Keratinocyte (primary cell): ENCODE results near the gene EMX1. TPM values are rescaled to one million over a fixed set of nuclear protein-coding genes. Genes with fewer than 3 reads are reported as not detected.

Source experiments
- DNase-seq: peaks from one replicate; pipeline ENCODE4 v3.0.0-alpha.2; 2011; ENCODE audit warnings: low read depth, missing footprints, low spot score
- FAIRE-seq: peaks from 2 replicates; lab custom pipeline; 2011; peaks lifted over from hg19 to GRCh38; lab: Jason Lieb, UNC
- H2AFZ ChIP-seq: 2 replicates; pipeline ENCODE4 v1.6.0; 2012; ENCODE audit warnings: low read length, control low read depth, inconsistent platforms; ENCODE audit not compliant: control insufficient read depth
- H3K27ac ChIP-seq: 2 replicates; pipeline ENCODE4 v1.5.1; 2011; ENCODE audit warnings: low read length; ENCODE audit not compliant: control insufficient read depth, insufficient read depth
- H3K27me3 ChIP-seq: 3 replicates; pipeline ENCODE4 v1.6.0; 2011; ENCODE audit warnings: low read length; ENCODE audit not compliant: control insufficient read depth, insufficient read depth; ENCODE audit errors: extremely low read depth
- H3K36me3 ChIP-seq, 2 experiments: 2 replicates in 1 of 2; 3 replicates in 1 of 2; pipeline ENCODE4 v1.5.1; 2011; ENCODE audit warnings: low read length in 2 of 2, mild to moderate bottlenecking in 1 of 2; ENCODE audit not compliant: control insufficient read depth in 2 of 2, insufficient read depth in 2 of 2; ENCODE audit errors: extremely low read depth in 1 of 2
- H3K4me1 ChIP-seq: 3 replicates; pipeline ENCODE4 v1.5.1; 2011; ENCODE audit warnings: low read length; ENCODE audit not compliant: control insufficient read depth, insufficient read depth; ENCODE audit errors: extremely low read depth
- H3K4me2 ChIP-seq: 3 replicates; pipeline ENCODE4 v1.6.0; 2011; ENCODE audit warnings: low read depth, low read length; ENCODE audit not compliant: control insufficient read depth, insufficient read depth; ENCODE audit errors: extremely low read depth
- H3K4me3 ChIP-seq, 3 experiments: fragments of 200-600 bp in 1 of 3; sonication (generic) in 1 of 3; 2 replicates in 2 of 3; 3 replicates in 1 of 3; pipeline ENCODE4 v1.5.1; 2011 to 2016; ENCODE audit warnings: low read length in 3 of 3, mild to moderate bottlenecking in 3 of 3, control low read depth in 2 of 3, inconsistent platforms in 1 of 3, low read depth in 1 of 3, mixed read lengths in 1 of 3, mixed run types in 1 of 3, moderate library complexity in 1 of 3; ENCODE audit not compliant: control insufficient read depth in 2 of 3, insufficient read depth in 2 of 3; ENCODE audit errors: extremely low read depth in 1 of 3
- H3K79me2 ChIP-seq: 2 replicates; pipeline ENCODE4 v1.6.0; 2012; ENCODE audit warnings: low read length; ENCODE audit not compliant: control insufficient read depth, insufficient read depth
- H3K9ac ChIP-seq: 3 replicates; pipeline ENCODE4 v1.6.0; 2011; ENCODE audit warnings: low read length; ENCODE audit not compliant: control insufficient read depth, insufficient read depth; ENCODE audit errors: extremely low read depth
- H3K9me1 ChIP-seq: 3 replicates; pipeline ENCODE4 v1.6.0; 2011; ENCODE audit warnings: low read length; ENCODE audit not compliant: control insufficient read depth, insufficient read depth; ENCODE audit errors: extremely low read depth
- H3K9me3 ChIP-seq: 2 replicates; pipeline ENCODE4 v1.5.1; 2012; ENCODE audit warnings: low read depth, low read length; ENCODE audit not compliant: control insufficient read depth
- H4K20me1 ChIP-seq: 3 replicates; pipeline ENCODE4 v1.6.0; 2011; ENCODE audit warnings: low read length; ENCODE audit not compliant: control insufficient read depth, insufficient read depth; ENCODE audit errors: extremely low read depth
- EZH2 ChIP-seq: IDR thresholded peaks from one replicate; pipeline ENCODE4 v1.6.1; 2012; ENCODE audit warnings: inconsistent platforms, mild to moderate bottlenecking, low read length, moderate library complexity
- dilution Hi-C: fragments of 300-500 bp; cut with MboI; formaldehyde crosslinking; loops from one replicate; pipeline ENCODE4 v1.7.0; 2020; ENCODE audit warnings: low sequenced_read_pairs; ENCODE audit not compliant: extremely low pct_ligation_motif_present
- polyA plus RNA-seq, 5 experiments: library from polyadenylated mRNA; depleted of rRNA in 3 of 5; stranded (reverse) in 3 of 5; stranded (forward) in 1 of 5; unstranded in 1 of 5; fragments of >200 nt; gene quantifications; 1 replicate in 1 of 5; 2 replicates in 3 of 5; 3 replicates in 1 of 5; pipeline versions ENCODE4 v1.2.1 to v1.2.3, GENCODE V29; 2011 to 2012; ENCODE audit warnings: missing spikeins in 2 of 5, low read depth in 1 of 5, low replicate concordance in 1 of 5
- TF ChIP-seq, protein P1 (sequence below), 3 experiments: IDR thresholded peaks in 1 of 3; conservative IDR thresholded peaks in 1 of 3; optimal IDR thresholded peaks in 1 of 3; 2 replicates in 2 of 3; 3 replicates in 1 of 3; pipeline versions ENCODE3 to v1.5.1; 2011; ENCODE audit warnings: low read length in 3 of 3, mild to moderate bottlenecking in 3 of 3, moderate library complexity in 2 of 3, control low read depth in 1 of 3, inconsistent platforms in 1 of 3; ENCODE audit not compliant: insufficient read depth in 2 of 3; ENCODE audit errors: extremely low read depth in 1 of 3

The EMX1 gene
- polyA plus RNA-seq, 1 donor (not counting 4 experiments of a cell fraction or from before 2014, with no cell fraction given) = not detected

- peak overlapping the region; percentile 54 for H3K4me2 ChIP-seq
Measured at GRCh38 chr2:72920318-72921087, 3.2 kb downstream of the EMX1 start.

GRCh38 chr2:72921088-72921851, 4.0 kb downstream of the EMX1 start:
- dilution Hi-C loops = no loop called here
- TF ChIP-seq EZH2 = no peak
- TF ChIP-seq, protein P1, sequence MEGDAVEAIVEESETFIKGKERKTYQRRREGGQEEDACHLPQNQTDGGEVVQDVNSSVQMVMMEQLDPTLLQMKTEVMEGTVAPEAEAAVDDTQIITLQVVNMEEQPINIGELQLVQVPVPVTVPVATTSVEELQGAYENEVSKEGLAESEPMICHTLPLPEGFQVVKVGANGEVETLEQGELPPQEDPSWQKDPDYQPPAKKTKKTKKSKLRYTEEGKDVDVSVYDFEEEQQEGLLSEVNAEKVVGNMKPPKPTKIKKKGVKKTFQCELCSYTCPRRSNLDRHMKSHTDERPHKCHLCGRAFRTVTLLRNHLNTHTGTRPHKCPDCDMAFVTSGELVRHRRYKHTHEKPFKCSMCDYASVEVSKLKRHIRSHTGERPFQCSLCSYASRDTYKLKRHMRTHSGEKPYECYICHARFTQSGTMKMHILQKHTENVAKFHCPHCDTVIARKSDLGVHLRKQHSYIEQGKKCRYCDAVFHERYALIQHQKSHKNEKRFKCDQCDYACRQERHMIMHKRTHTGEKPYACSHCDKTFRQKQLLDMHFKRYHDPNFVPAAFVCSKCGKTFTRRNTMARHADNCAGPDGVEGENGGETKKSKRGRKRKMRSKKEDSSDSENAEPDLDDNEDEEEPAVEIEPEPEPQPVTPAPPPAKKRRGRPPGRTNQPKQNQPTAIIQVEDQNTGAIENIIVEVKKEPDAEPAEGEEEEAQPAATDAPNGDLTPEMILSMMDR (optimal IDR thresholded peaks at IDR 0.05 in 1 of 3, IDR thresholded peaks at IDR 0.05 in 1 of 3, conservative IDR thresholded peaks at IDR 0.05 in 1 of 3; ENCODE audit: extremely low read depth in 1 of 3, insufficient read depth in 2 of 3, low read length in 3 of 3) = no peak
- Histone ChIP-seq H3K4me2 (no peak overlapping the region), H3K27me3 (peaks cover 95% of the 10 kb centered on the region), H3K27ac (no peak overlapping the region), H3K4me1 (peaks cover 26% of the 10 kb centered on the region), H3K36me3 (no peaks in the 10 kb centered on the region), H3K9me3 (no peaks in the 10 kb centered on the region), H3K9ac (no peak overlapping the region), H3K4me3 (no peak overlapping the region), H3K9me1 (no peaks in the 10 kb centered on the region), H2AFZ (no peak overlapping the region), H4K20me1 (peaks cover 13% of the 10 kb centered on the region), H3K79me2 (no peaks in the 10 kb centered on the region)
- DNase-seq = no peak
- FAIRE-seq = no peak

More at GRCh38 chr2:72920318-72921087, 3.2 kb downstream of the EMX1 start:
- Histone ChIP-seq H3K79me2 (no peaks in the 10 kb centered on the region), H3K4me3 (peak overlapping the region in 1 of 3 experiments; percentile 33), H4K20me1 (peaks cover 13% of the 10 kb centered on the region), H3K27me3 (peaks cover 95% of the 10 kb centered on the region), H2AFZ (no peak overlapping the region), H3K9me3 (no peaks in the 10 kb centered on the region), H3K27ac (no peak overlapping the region), H3K36me3 (no peaks in the 10 kb centered on the region), H3K4me1 (peaks cover 30% of the 10 kb centered on the region), H3K9ac (no peak overlapping the region), H3K9me1 (no peaks in the 10 kb centered on the region)
- dilution Hi-C loops = no loop called here
- no peak for FAIRE-seq
- peak; percentile 99 for TF ChIP-seq EZH2
- TF ChIP-seq, protein P1 (optimal IDR thresholded peaks at IDR 0.05 in 1 of 3, IDR thresholded peaks at IDR 0.05 in 1 of 3, conservative IDR thresholded peaks at IDR 0.05 in 1 of 3; ENCODE audit: extremely low read depth in 1 of 3, insufficient read depth in 2 of 3, low read length in 3 of 3) = no peak
- no peak for DNase-seq
